Measurements from ENCODE around the gene SLC25A47. TPM values are rescaled to one million over a fixed set of nuclear protein-coding genes. Genes with fewer than 3 reads are reported as not detected.

Gene SLC25A47
- total and polyA plus RNA-seq, 2 donors (not counting 1 experiment from before 2014, with no cell fraction given), result not detected

DNA sequence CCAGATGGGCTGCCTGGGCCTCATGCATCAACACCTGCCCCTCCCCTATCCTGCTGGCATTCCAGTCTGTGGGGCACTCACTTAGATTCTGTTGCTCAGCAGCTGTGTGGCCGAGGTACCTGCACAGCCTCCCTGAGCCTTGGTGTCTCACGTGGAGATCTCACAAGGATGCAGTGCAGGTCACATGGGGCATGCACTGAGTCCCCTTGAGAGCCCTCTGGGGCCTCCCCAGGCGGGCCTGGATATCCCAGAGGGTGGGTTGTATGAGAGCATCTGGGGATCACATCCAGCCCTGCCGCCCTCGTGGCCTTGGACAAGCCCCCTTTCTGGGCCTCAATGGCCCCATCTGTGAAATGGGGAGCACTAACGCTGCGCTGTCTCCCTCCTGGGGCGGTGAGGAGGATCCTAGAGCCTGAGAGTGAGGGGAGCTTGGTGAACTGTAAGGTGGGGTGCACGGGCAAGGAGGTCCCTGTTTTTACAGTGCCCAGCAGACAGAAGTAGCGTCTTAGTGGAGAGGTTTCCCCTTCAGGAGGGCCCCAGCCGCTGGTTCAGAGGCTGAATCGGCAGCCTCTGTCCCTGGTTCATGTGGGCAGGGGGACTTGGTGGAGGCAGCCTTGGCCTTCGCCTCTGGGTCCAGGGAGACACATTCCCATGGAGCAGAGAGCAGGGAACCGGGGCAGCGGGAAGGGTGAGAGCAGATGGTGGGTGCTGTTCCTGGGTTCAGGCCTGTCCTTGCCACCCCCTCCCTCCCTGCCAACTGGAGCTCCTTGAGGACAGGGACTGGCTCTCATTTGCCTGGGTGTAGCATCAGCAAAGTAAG is 791 bp upstream of the SLC25A47 start:
- no peak overlapping the region for H3K4me3 Mint-ChIP-seq

DNA sequence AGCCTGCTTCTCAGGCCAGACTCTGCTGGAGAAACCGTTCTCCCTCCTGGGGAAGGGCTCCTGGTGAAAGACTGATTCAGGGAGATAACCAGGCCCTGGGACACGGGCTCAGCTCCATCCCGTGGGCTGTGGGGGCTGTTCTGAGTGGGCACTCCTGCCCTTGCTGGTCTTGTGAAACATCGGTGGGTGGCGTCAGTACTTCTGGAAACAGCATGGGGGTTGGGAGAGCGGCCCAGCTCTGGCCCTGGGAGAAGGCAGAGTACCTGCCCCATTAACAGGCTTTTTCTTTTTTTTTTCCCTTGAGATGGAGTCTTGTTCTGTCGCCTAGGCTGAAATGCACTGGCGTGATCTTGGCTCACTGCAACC is 786 bp downstream of the SLC25A47 start:
- no peaks in the 10 kb centered on the region for H3K9me3 ChIP-seq (ENCODE audit: control extremely low read depth in 1 of 3, control insufficient read depth in 2 of 3, insufficient read depth in 1 of 3, low read length in 2 of 3)
- no peaks in the 10 kb centered on the region for H3K36me3 ChIP-seq (replicated peaks in 1 of 2; ENCODE audit: control extremely low read depth in 1 of 2, control insufficient read depth in 1 of 2, extremely low read depth in 1 of 2, insufficient read depth in 2 of 2, low read length in 1 of 2)
- no peak overlapping the region for H2AFZ ChIP-seq (ENCODE audit: insufficient read depth, low read depth, low read length, poor library complexity, severe bottlenecking)
- no peak for ATAC-seq (ENCODE audit: low read depth)
- no peak overlapping the region for H3K9ac ChIP-seq (ENCODE audit: low read length)
- no peak overlapping the region for H3K27ac Mint-ChIP-seq
- H3K4me2 ChIP-seq (replicated peaks; ENCODE audit: low read depth, low read length, poor library complexity, severe bottlenecking), result no peak overlapping the region
- H3K27me3 Mint-ChIP-seq, result no peaks in the 10 kb centered on the region
- WGBS (ENCODE audit: insufficient coverage), result 95% methylated on average over 8 of the region's 8 CpGs
- intact Hi-C loops (cut with micrococcal nuclease), result no loop called here
- no peak overlapping the region for H3K27ac ChIP-seq (ENCODE audit: low read length in 2 of 2)
- no peak overlapping the region for H3K4me3 Mint-ChIP-seq
- H4K20me1 ChIP-seq (ENCODE audit: control insufficient read depth, insufficient read depth, low read length, poor library complexity, severe bottlenecking), result no peaks in the 10 kb centered on the region
- POLR2A ChIA-PET, result no interaction called here
- no peaks in the 10 kb centered on the region for H3K27me3 ChIP-seq (replicated peaks in 1 of 4; ENCODE audit: control extremely low read depth in 1 of 4, control insufficient read depth in 3 of 4, insufficient read depth in 4 of 4, low read length in 3 of 4)
- TF ChIP-seq, protein P1, sequence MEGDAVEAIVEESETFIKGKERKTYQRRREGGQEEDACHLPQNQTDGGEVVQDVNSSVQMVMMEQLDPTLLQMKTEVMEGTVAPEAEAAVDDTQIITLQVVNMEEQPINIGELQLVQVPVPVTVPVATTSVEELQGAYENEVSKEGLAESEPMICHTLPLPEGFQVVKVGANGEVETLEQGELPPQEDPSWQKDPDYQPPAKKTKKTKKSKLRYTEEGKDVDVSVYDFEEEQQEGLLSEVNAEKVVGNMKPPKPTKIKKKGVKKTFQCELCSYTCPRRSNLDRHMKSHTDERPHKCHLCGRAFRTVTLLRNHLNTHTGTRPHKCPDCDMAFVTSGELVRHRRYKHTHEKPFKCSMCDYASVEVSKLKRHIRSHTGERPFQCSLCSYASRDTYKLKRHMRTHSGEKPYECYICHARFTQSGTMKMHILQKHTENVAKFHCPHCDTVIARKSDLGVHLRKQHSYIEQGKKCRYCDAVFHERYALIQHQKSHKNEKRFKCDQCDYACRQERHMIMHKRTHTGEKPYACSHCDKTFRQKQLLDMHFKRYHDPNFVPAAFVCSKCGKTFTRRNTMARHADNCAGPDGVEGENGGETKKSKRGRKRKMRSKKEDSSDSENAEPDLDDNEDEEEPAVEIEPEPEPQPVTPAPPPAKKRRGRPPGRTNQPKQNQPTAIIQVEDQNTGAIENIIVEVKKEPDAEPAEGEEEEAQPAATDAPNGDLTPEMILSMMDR (IDR thresholded peaks at IDR 0.05), result no peak
- no peaks in the 10 kb centered on the region for H3K4me1 ChIP-seq (ENCODE audit: control insufficient read depth in 2 of 2, insufficient read depth in 2 of 2, low read length in 2 of 2)
- no peaks in the 10 kb centered on the region for H3K79me2 ChIP-seq (ENCODE audit: control insufficient read depth, insufficient read depth, low read length)
- CTCF ChIA-PET, result no interaction called here
- no peak for DNase-seq
- H3K4me1 Mint-ChIP-seq, result peaks cover 1% of the 10 kb centered on the region
- H3K4me3 ChIP-seq (ENCODE audit: control extremely low read depth in 1 of 5, extremely low read depth in 1 of 5, insufficient read depth in 1 of 5, low read depth in 2 of 5, low read length in 4 of 5), result no peak overlapping the region
- H3K9me3 Mint-ChIP-seq (ENCODE audit: insufficient read depth), result no peaks in the 10 kb centered on the region

More for the DNA sequence above, 791 bp upstream of the SLC25A47 start:
- Histone ChIP-seq H3K27me3 (replicated peaks in 1 of 4; ENCODE audit: control extremely low read depth in 1 of 4, control insufficient read depth in 3 of 4, insufficient read depth in 4 of 4, low read length in 3 of 4) (no peaks in the 10 kb centered on the region), H3K36me3 (replicated peaks in 1 of 2; ENCODE audit: control extremely low read depth in 1 of 2, control insufficient read depth in 1 of 2, extremely low read depth in 1 of 2, insufficient read depth in 2 of 2, low read length in 1 of 2) (no peaks in the 10 kb centered on the region), H3K79me2 (ENCODE audit: control insufficient read depth, insufficient read depth, low read length) (no peaks in the 10 kb centered on the region), H4K20me1 (ENCODE audit: control insufficient read depth, insufficient read depth, low read length, poor library complexity, severe bottlenecking) (no peaks in the 10 kb centered on the region), H3K4me3 (ENCODE audit: control extremely low read depth in 1 of 5, extremely low read depth in 1 of 5, insufficient read depth in 1 of 5, low read depth in 2 of 5, low read length in 4 of 5) (no peak overlapping the region), H3K9ac (ENCODE audit: low read length) (no peak overlapping the region), H2AFZ (ENCODE audit: insufficient read depth, low read depth, low read length, poor library complexity, severe bottlenecking) (no peak overlapping the region), H3K9me3 (ENCODE audit: control extremely low read depth in 1 of 3, control insufficient read depth in 2 of 3, insufficient read depth in 1 of 3, low read length in 2 of 3) (no peaks in the 10 kb centered on the region), H3K4me2 (replicated peaks; ENCODE audit: low read depth, low read length, poor library complexity, severe bottlenecking) (no peak overlapping the region), H3K4me1 (ENCODE audit: control insufficient read depth in 2 of 2, insufficient read depth in 2 of 2, low read length in 2 of 2) (peaks cover 6 to 12% of the 10 kb centered on the region in 2 donors), H3K27ac (ENCODE audit: low read length in 2 of 2) (no peak overlapping the region)
- DNase-seq (no peak), ATAC-seq (ENCODE audit: low read depth) (no peak)
- ChIA-PET CTCF (no interaction called here), POLR2A (no interaction called here)
- Mint-ChIP-seq H3K4me1 (peaks cover 5% of the 10 kb centered on the region), H3K9me3 (ENCODE audit: insufficient read depth) (no peaks in the 10 kb centered on the region), H3K27ac (peak overlapping the region; percentile 53), H3K27me3 (no peaks in the 10 kb centered on the region)
- intact Hi-C loops (cut with micrococcal nuclease), result no loop called here
- WGBS (ENCODE audit: insufficient coverage), result 90% methylated on average over 14 of the region's 15 CpGs
- TF ChIP-seq, protein P1 (IDR thresholded peaks at IDR 0.05), result no peak
- no peak for TF ChIP-seq EZH2 (IDR thresholded peaks at IDR 0.05; ENCODE audit: borderline replicate concordance, insufficient read depth, low read depth, low read length, poor library complexity, severe bottlenecking)

Measured in B cell (primary cell).